HCT116 (cell line): ENCODE measurements around the gene DHX40. TPM values are rescaled to one million over a fixed set of nuclear protein-coding genes. Genes with fewer than 3 reads are reported as not detected.

Experiments
- ATAC-seq: fragments of 200-7000 bp; cut with Tn5 transposase; 2 replicates; pipeline ENCODE4 v1.9.1; 2020; ENCODE audit warnings: mild to moderate bottlenecking, moderate library complexity
- BruUV-seq: library from RNA; stranded (reverse); fragments of 400-500 nt; replicated peaks from 2 replicates; lab custom pipeline; 2021; lab: Mats Ljungman, UMichigan
- CTCF ChIA-PET: fragments of 300-600 bp; sonication (Branson Sonifier 250); formaldehyde crosslinking; loops from one replicate; lab custom pipeline; 2021; ENCODE audit warnings: antibody characterized with exemption; lab: Charles Lee
- POLR2A ChIA-PET: fragments of 300-600, 350-600 bp; sonication (Branson Sonifier 250); formaldehyde crosslinking; loops from one replicate; lab custom pipeline; 2021; ENCODE audit warnings: antibody characterized with exemption; lab: Charles Lee
- RAD21 ChIA-PET, 2 experiments: fragments of 300-600 bp; sonication (Branson Sonifier 250); formaldehyde crosslinking; loops; one replicate each; lab custom pipeline; 2023; ENCODE audit warnings: low total read pairs in 2 of 2; ENCODE audit not compliant: uncharacterized antibody in 2 of 2, unreplicated experiment in 2 of 2, low non-redundant PET in 1 of 2; lab: Charles Lee
- DNase-seq: peaks from one replicate; pipeline ENCODE4 v3.0.0-alpha.2; 2010; ENCODE audit warnings: low read depth, low spot score
- H2AFZ ChIP-seq: fragments of 200-600 bp; shearing (Covaris generic), sonication (generic); 2 replicates; pipeline ENCODE4 v1.6.1; 2017; ENCODE audit warnings: low read depth, mixed run types, mixed read lengths, antibody characterized with exemption, low read length; ENCODE audit not compliant: poor library complexity, severe bottlenecking
- H3K27ac ChIP-seq: 2 replicates; pipeline ENCODE4 v1.5.1; 2012; ENCODE audit warnings: low read depth, low read length
- H3K27me3 ChIP-seq: fragments of 200-600 bp; sonication (generic); 2 replicates; pipeline ENCODE4 v1.6.1; 2016; ENCODE audit warnings: mixed run types, low read length, mixed read lengths; ENCODE audit not compliant: insufficient read depth
- H3K36me3 ChIP-seq, 2 experiments: fragments of 200-500 bp in 1 of 2; fragments of 200-600 bp in 1 of 2; sonication (Bioruptor generic) in 1 of 2; sonication (generic) in 1 of 2; 2 replicates each; pipeline versions ENCODE4 v1.5.1 to v1.6.1; 2014 to 2016; ENCODE audit warnings: low read length in 2 of 2, inconsistent platforms in 1 of 2, mixed read lengths in 1 of 2, mixed run types in 1 of 2; ENCODE audit not compliant: insufficient read depth in 2 of 2, control insufficient read depth in 1 of 2
- H3K4me1 ChIP-seq, 2 experiments: fragments of 200-600 bp in 1 of 2; sonication (generic) in 1 of 2; 2 replicates each; pipeline versions ENCODE4 v1.5.1 to v1.6.1; 2012 to 2017; ENCODE audit warnings: low read length in 2 of 2, inconsistent platforms in 1 of 2, mild to moderate bottlenecking in 1 of 2, mixed read lengths in 1 of 2, mixed run types in 1 of 2, moderate library complexity in 1 of 2; ENCODE audit not compliant: insufficient read depth in 2 of 2, control insufficient read depth in 1 of 2
- H3K4me2 ChIP-seq: fragments of 200-600 bp; sonication (generic); 2 replicates; pipeline ENCODE4 v1.6.1; 2017; ENCODE audit warnings: mixed run types, low read length, mixed read lengths
- H3K4me3 ChIP-seq, 2 experiments: fragments of 200-600 bp in 1 of 2; sonication (generic) in 1 of 2; replicated peaks in 1 of 2; 2 replicates each; pipeline ENCODE4 v1.5.1; 2011 to 2016; ENCODE audit warnings: low read length in 2 of 2, control low read depth in 1 of 2, low read depth in 1 of 2, mild to moderate bottlenecking in 1 of 2, mixed read lengths in 1 of 2, mixed run types in 1 of 2
- H3K79me2 ChIP-seq: fragments of 200-600 bp; sonication (generic); 2 replicates; pipeline ENCODE4 v1.6.1; 2017; ENCODE audit warnings: mild to moderate bottlenecking, mixed run types, low read length, moderate library complexity, mixed read lengths; ENCODE audit not compliant: insufficient read depth
- H3K9ac ChIP-seq: fragments of 200-600 bp; sonication (generic); 2 replicates; pipeline ENCODE4 v1.6.1; 2016; ENCODE audit warnings: low read length, mixed read lengths
- H3K9me2 ChIP-seq: fragments of 200-600 bp; sonication (generic), shearing (Covaris generic); 2 replicates; pipeline ENCODE4 v1.6.1; 2017; ENCODE audit warnings: mixed run types, mild to moderate bottlenecking, moderate library complexity; ENCODE audit not compliant: insufficient read depth
- H3K9me3 ChIP-seq, 2 experiments: fragments of 200-500 bp in 1 of 2; fragments of 200-600 bp in 1 of 2; sonication (Bioruptor generic) in 1 of 2; sonication (generic) in 1 of 2; 2 replicates each; pipeline ENCODE4 v1.6.1; 2014 to 2017; ENCODE audit warnings: low read length in 2 of 2, mixed read lengths in 2 of 2, inconsistent platforms in 1 of 2, low read depth in 1 of 2, mild to moderate bottlenecking in 1 of 2, mixed run types in 1 of 2, moderate library complexity in 1 of 2; ENCODE audit not compliant: control insufficient read depth in 1 of 2, insufficient read depth in 1 of 2
- H4K20me1 ChIP-seq: fragments of 200-600 bp; sonication (generic), shearing (Covaris generic); 2 replicates; pipeline ENCODE4 v1.6.1; 2017; ENCODE audit warnings: mixed run types, mild to moderate bottlenecking, moderate library complexity; ENCODE audit not compliant: insufficient read depth
- EGR1 ChIP-seq: IDR thresholded peaks from 2 replicates; pipeline ENCODE4 v1.6.1; 2012; ENCODE audit warnings: low read depth
- RAD21 ChIP-seq: IDR thresholded peaks from 2 replicates; pipeline ENCODE4 v1.6.1; 2012; ENCODE audit warnings: low read depth, mild to moderate bottlenecking
- SP1 ChIP-seq: IDR thresholded peaks from 2 replicates; pipeline ENCODE4 v1.6.1; 2012; ENCODE audit warnings: low read depth
- TCF7L2 ChIP-seq: IDR thresholded peaks from 2 replicates; pipeline ENCODE4 v1.7.0; 2011; ENCODE audit warnings: borderline replicate concordance, inconsistent platforms; ENCODE audit not compliant: insufficient read depth, insufficient read length; ENCODE audit errors: extremely low read depth
- intact Hi-C: fragments of 100-400 bp; cut with micrococcal nuclease; formaldehyde crosslinking; loops from 2 replicates; pipeline ENCODE4 v1.10.0; 2022
- total RNA-seq: library from RNA; stranded (reverse); gene quantifications from one replicate; pipeline ENCODE4 v1.2.1, GENCODE V29; 2021; ENCODE audit not compliant: unreplicated experiment
- TF ChIP-seq, protein P1 (sequence below): IDR thresholded peaks from 2 replicates; pipeline ENCODE4 v1.6.1; 2012; ENCODE audit warnings: low read depth
- TF ChIP-seq, protein P2 (sequence below): IDR thresholded peaks from 2 replicates; pipeline ENCODE4 v1.6.1; 2012

DHX40 gene
- total RNA-seq, 1 experiment from 2014 or later: 58.7 TPM

DNA sequence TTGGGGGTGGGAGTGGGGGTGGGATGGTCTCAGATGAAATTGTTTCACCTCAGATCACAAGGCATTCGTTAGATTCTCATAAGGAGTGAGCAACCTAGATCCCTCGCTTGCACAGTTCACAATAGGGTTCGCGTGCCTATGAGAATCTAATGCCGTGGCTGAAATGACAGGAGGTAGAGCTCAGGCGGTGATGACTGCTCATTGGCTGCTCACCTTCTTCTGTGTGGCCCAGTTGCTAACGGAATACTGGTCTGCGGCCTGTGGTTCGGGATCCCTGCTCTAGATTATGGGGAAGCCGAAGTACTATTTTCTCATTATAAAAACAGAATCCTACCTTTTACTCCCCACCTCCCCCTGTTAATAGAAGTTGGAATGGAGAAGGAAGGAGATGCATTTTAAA, 73.1 kb downstream of the DHX40 start:
- ChIA-PET RAD21 (no interaction called here), POLR2A (no interaction called here), CTCF (interaction anchor here (0.9 kb wide), 1 partner anchor 79 kb away, joined by 3 read pairs; no protein-coding TSS in a partner anchor)
- no peaks in the 10 kb centered on the region for H3K9me2 ChIP-seq
- no peak overlapping the region for H3K27ac ChIP-seq
- no peak for TF ChIP-seq RAD21
- no peak for TF ChIP-seq TCF7L2
- peaks cover 13 to 16% of the 10 kb centered on the region in 2 experiments; a peak in 3 of 4 replicates for H3K4me1 ChIP-seq
- H3K27me3 ChIP-seq: no peaks in the 10 kb centered on the region
- H3K9me3 ChIP-seq: no peaks in the 10 kb centered on the region
- ATAC-seq (no peak), DNase-seq (no peak)
- no peak overlapping the region for H2AFZ ChIP-seq
- H3K36me3 ChIP-seq: 0 out of 4 replicates have a peak, but pooled peaks cover 0 to 4% of the 10 kb centered on the region in 2 experiments
- no peak overlapping the region for H3K4me3 ChIP-seq
- intact Hi-C loops: no loop called here
- H3K4me2 ChIP-seq: no peak overlapping the region
- peaks cover 98% of the 10 kb centered on the region for H3K79me2 ChIP-seq
- H3K9ac ChIP-seq: no peak overlapping the region
- BruUV-seq: no TSS peak
- peaks cover 60% of the 10 kb centered on the region for H4K20me1 ChIP-seq

DNA sequence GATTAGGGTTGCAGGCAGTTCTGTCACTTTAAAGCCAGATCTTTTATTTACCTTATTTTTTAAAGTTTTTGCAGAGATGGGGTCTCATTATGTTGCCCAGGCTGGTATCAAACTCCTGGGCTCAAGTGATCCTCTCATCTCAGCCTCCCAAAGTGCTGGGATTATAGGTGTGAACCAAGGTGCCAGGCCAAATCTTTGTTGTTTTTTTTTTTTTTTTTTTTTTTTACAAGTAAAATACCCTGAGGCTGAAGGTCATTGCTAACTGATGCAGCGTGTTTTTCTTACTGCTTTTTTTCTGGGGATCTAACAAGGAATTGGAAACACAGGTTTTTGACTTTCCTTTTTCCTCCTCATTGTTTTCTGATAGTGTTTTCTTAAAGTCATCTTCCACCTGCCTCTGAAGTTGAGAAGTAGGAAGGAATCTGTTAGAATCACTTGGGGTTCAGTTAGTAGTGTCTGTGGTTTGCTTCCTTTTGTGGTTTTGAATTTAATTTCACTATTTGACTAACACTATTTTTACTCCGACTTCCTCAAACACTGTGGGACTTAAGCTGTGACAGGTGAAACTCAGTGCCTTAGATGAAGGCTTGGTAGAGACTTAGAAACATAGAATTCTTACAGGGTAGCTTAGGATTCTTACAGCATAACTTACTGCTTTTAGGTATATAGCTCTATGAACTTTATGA, 76.5 kb downstream of the DHX40 start:
- no peak for DNase-seq
- H3K4me3 ChIP-seq: no peak overlapping the region

More for the DNA sequence above, 76.5 kb downstream of the DHX40 start:
- Histone ChIP-seq H3K9me2 (no peaks in the 10 kb centered on the region), H4K20me1 (peaks cover 67% of the 10 kb centered on the region), H3K27me3 (no peaks in the 10 kb centered on the region), H3K4me1 (peaks cover 8 to 10% of the 10 kb centered on the region in 2 experiments; a peak in 2 of 4 replicates)
- CTCF ChIA-PET: no interaction called here
- POLR2A ChIA-PET: interaction anchor here (2.3 kb wide), 1 partner anchor 22 kb away, joined by 8 read pairs; the partner anchor contains the start of gene CLTC
- TF ChIP-seq, protein P1, sequence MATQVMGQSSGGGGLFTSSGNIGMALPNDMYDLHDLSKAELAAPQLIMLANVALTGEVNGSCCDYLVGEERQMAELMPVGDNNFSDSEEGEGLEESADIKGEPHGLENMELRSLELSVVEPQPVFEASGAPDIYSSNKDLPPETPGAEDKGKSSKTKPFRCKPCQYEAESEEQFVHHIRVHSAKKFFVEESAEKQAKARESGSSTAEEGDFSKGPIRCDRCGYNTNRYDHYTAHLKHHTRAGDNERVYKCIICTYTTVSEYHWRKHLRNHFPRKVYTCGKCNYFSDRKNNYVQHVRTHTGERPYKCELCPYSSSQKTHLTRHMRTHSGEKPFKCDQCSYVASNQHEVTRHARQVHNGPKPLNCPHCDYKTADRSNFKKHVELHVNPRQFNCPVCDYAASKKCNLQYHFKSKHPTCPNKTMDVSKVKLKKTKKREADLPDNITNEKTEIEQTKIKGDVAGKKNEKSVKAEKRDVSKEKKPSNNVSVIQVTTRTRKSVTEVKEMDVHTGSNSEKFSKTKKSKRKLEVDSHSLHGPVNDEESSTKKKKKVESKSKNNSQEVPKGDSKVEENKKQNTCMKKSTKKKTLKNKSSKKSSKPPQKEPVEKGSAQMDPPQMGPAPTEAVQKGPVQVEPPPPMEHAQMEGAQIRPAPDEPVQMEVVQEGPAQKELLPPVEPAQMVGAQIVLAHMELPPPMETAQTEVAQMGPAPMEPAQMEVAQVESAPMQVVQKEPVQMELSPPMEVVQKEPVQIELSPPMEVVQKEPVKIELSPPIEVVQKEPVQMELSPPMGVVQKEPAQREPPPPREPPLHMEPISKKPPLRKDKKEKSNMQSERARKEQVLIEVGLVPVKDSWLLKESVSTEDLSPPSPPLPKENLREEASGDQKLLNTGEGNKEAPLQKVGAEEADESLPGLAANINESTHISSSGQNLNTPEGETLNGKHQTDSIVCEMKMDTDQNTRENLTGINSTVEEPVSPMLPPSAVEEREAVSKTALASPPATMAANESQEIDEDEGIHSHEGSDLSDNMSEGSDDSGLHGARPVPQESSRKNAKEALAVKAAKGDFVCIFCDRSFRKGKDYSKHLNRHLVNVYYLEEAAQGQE: no peak
- TF ChIP-seq EGR1 (no peak), SP1 (0 out of 2 replicates have a peak, but pooled peaks have one; percentile 7)
- TF ChIP-seq, protein P2, sequence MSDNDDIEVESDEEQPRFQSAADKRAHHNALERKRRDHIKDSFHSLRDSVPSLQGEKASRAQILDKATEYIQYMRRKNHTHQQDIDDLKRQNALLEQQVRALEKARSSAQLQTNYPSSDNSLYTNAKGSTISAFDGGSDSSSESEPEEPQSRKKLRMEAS: no peak
- TF ChIP-seq, all 23 proteins: peak for 1
- no TSS peak for BruUV-seq
- H3K79me2 ChIP-seq: peaks cover 98% of the 10 kb centered on the region
- no peaks in the 10 kb centered on the region for H3K9me3 ChIP-seq
- RAD21 ChIA-PET: no interaction called here
- H3K9ac ChIP-seq: no peak overlapping the region
- intact Hi-C loops: no loop called here
- H3K36me3 ChIP-seq: peaks cover 18 to 26% of the 10 kb centered on the region in 2 experiments; a peak in 3 of 4 replicates
- no peak for ATAC-seq
- no peak overlapping the region for H3K4me2 ChIP-seq
- no peak overlapping the region for H2AFZ ChIP-seq
- H3K27ac ChIP-seq: no peak overlapping the region
